ENCODE measurements around the gene KRTAP4-6. TPM values are rescaled to one million over a fixed set of nuclear protein-coding genes. Genes with fewer than 3 reads are reported as not detected.
"Not testable (repeated sequence)": the region's sequence is repeated elsewhere in the genome, so short reads cannot be mapped to it uniquely, and the experiment has no call there.

The KRTAP4-6 gene
- total and polyA plus RNA-seq, 4 donors = not detected

DNA sequence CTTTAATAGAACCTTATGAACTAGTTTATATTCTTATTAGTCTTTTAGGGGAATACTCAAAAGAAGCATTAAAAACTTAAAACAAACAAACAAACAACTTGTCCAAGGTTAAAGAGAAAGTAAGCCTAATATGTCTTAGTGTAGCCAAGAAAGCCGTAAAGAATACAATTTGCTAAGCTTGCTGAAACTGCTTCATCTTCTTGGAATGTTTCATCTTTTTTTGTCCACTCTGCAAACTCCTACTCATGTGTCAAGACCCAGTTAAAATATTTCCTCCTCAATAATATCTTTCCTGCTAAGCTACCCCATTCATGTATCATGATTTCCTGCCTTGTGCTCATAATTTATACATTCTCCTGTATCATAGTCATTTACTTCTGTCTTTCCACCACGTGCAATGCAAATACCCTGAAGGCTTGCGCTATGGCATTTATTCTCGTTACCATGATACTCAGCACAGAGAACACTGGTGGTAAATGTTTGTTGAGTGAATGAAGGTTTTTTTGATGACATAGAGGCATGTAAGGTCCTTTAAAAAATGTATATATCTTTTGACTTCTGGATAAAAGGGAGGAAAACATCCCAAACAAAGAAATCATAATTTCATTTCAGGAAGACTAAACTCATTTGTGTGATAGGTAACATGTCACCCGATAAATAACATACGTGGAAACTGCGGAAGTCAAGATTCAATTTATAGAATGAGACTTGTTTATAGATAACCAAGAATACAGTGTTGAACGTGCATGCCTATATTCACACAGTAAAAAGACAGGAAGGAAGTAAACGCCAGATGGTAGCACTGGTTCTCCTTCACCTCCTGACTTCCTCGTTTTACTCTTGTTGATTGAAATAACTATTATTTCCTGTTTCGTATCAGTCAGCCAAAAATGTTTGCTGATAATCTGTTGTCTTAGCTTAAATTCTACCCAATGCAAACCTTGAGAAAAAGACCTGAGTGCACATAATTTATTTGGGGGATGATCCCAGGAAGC is 20.4 kb downstream of the KRTAP4-6 start:
- ATAC-seq (ENCODE audit: low FRiP score); H3K27ac ChIP-seq (ENCODE audit: low read depth in 1 of 2, low read length in 2 of 2); DNase-seq; H3K4me3 ChIP-seq (ENCODE audit: low read length in 2 of 2); H3K4me1 ChIP-seq (ENCODE audit: control insufficient read depth in 1 of 2, insufficient read depth in 2 of 2, low read length in 2 of 2); H3K9me3 ChIP-seq (ENCODE audit: control insufficient read depth, low read length); intact Hi-C loops (cut with DNase I); H3K36me3 ChIP-seq (ENCODE audit: control insufficient read depth in 1 of 2, insufficient read depth in 2 of 2, low read length in 1 of 2); H3K27me3 ChIP-seq (ENCODE audit: control insufficient read depth in 1 of 2, insufficient read depth in 2 of 2, low read length in 1 of 2): not testable (repeated sequence)
- WGBS, 2 donors = 58 to 64% methylated on average over 11 of the region's 11 CpGs

DNA sequence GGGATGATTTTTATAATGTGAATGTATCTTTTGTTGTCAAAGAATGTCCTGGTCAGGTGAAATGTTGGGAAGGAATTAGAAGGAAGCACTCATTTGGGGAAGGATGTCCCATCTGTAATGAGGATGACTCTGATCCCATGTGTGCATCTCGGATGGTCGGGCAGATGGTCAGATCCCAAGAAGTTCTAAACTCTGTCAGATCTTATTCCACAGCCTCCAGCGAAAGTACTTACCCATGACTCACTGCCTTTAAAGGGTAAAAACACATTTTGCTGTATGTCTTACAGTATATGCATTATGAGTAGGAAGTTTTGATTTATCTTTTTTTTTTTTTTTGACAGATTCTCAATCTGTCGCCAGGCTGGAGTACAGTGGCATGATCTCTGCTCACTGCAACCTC is 21.6 kb downstream of the KRTAP4-6 start:
- Histone ChIP-seq H3K36me3 (ENCODE audit: control insufficient read depth in 1 of 2, insufficient read depth in 2 of 2, low read length in 1 of 2) (no peaks in the 10 kb centered on the region), H3K4me3 (ENCODE audit: low read length in 2 of 2) (no peak overlapping the region), H3K4me1 (ENCODE audit: control insufficient read depth in 1 of 2, insufficient read depth in 2 of 2, low read length in 2 of 2) (no peaks in the 10 kb centered on the region), H3K9me3 (ENCODE audit: control insufficient read depth, low read length) (no peaks in the 10 kb centered on the region), H3K27ac (ENCODE audit: low read depth in 1 of 2, low read length in 2 of 2) (no peak overlapping the region), H3K27me3 (ENCODE audit: control insufficient read depth in 1 of 2, insufficient read depth in 2 of 2, low read length in 1 of 2) (no peaks in the 10 kb centered on the region)
- intact Hi-C loops (cut with DNase I) = no loop called here
- no peak for DNase-seq
- 83% methylated on average over 4 of the region's 4 CpGs for WGBS, 2 donors
- no peak for ATAC-seq (ENCODE audit: low FRiP score)

DNA sequence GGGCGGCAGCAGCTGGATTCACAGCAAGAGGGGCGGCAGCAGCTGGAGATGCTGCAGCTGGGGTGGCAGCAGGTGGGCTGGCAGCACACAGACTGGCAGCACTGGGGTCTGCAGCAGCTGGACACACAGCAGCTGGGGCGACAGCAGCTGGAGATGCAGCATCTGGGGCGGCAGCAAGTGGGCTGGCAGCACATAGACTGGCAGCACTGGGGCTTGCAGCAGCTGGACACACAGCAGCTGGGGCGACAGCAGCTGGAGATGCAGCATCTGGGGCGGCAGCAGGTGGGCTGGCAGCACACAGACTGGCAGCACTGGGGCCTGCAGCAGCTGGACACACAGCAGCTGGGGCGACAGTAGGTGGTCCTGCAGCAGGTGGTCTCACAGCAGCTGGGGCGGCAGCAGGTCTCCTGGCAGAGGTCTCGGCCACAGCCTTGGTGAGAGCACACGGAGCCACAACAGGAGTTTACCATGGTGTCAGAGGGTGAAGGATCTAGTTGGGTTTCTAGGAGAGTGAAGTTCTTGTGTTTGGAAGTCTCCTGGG is 22.4 kb downstream of the KRTAP4-6 start, which contains the start of gene KRTAP4-11:
KRTAP4-11 (minus strand) TSS at position 528 of the 541 bp plus-strand sequence; CDS start at position 470, 58 bp downstream.
- H3K27me3 ChIP-seq (ENCODE audit: control insufficient read depth in 1 of 2, insufficient read depth in 2 of 2, low read length in 1 of 2); DNase-seq; H3K4me1 ChIP-seq (ENCODE audit: control insufficient read depth in 1 of 2, insufficient read depth in 2 of 2, low read length in 2 of 2); ATAC-seq (ENCODE audit: low FRiP score); H3K27ac ChIP-seq (ENCODE audit: low read depth in 1 of 2, low read length in 2 of 2); H3K9me3 ChIP-seq (ENCODE audit: control insufficient read depth, low read length); H3K36me3 ChIP-seq (ENCODE audit: control insufficient read depth in 1 of 2, insufficient read depth in 2 of 2, low read length in 1 of 2); H3K4me3 ChIP-seq (ENCODE audit: low read length in 2 of 2); intact Hi-C loops (cut with DNase I): not testable (repeated sequence)
- WGBS, 2 donors = 63 to 75% methylated on average over 9 to 10 of the region's 10 CpGs

DNA sequence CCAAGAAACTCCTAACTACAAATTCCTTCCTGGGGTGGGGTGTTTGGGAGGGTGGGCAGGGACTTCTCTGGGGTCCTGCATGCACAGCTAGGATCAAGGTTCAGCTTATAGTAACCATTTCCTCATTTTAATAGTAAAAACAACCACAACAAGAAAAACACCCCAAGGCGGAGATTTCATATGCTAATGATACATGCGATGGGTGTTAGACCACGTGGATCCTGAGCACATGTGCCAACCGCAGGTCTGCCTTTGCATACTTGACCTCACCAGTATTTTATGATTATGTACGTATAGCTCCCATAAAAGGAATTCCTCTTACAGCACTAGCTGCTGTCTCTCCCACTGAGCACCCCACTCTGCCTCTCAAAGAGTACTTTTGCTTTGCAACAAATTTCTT is 24.0 kb downstream of the KRTAP4-6 start:
- no peak for ATAC-seq (ENCODE audit: low FRiP score)
- 34 to 54% methylated on average over 5 of the region's 5 CpGs for WGBS, 2 donors
- intact Hi-C loops (cut with DNase I) = no loop called here

DNA sequence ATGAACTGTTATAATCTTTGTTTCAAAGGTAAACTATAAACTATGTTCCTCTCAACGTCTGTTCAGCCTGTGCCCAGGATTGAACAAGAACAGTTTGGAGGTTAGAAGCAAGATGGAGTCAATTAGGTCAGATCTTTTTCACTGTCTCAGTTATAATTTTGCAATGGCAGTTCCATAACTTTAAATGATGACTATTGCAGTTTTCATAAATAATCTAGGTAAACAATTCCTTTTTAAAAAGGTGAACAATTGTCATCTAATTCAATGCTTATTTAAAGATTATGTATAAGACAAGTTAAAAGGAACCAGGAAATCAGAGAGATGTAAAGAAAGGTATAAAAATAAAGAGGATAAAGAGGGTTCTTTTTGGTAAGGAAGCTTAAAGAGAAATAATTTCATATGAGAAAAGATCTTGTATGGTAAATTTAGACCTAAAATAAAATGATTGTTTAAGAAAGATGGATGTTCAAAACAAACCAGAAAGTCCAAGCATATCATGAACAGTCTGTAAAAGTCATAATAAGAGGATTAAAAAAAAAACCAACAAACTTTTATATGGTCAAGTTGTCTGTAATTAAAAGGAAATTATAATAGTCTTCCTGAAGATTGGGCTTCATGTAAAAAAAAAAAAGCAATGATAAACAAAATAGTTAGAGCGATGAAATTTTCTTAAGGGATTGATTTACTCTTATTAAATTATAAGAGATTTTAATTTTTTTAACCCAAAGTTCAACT is 29.0 kb downstream of the KRTAP4-6 start:
- ATAC-seq (ENCODE audit: low FRiP score) (no peak), DNase-seq (no peak)
- Histone ChIP-seq H3K4me3 (ENCODE audit: low read length in 2 of 2) (no peak overlapping the region), H3K27ac (ENCODE audit: low read depth in 1 of 2, low read length in 2 of 2) (no peak overlapping the region), H3K4me1 (ENCODE audit: control insufficient read depth in 1 of 2, insufficient read depth in 2 of 2, low read length in 2 of 2) (no peaks in the 10 kb centered on the region), H3K9me3 (ENCODE audit: control insufficient read depth, low read length) (peaks cover 1% of the 10 kb centered on the region), H3K27me3 (ENCODE audit: control insufficient read depth in 1 of 2, insufficient read depth in 2 of 2, low read length in 1 of 2) (no peaks in the 10 kb centered on the region), H3K36me3 (ENCODE audit: control insufficient read depth in 1 of 2, insufficient read depth in 2 of 2, low read length in 1 of 2) (no peaks in the 10 kb centered on the region)
- intact Hi-C loops (cut with DNase I) = no loop called here
- WGBS, 2 donors = 71 to 76% methylated on average over 2 of the region's 2 CpGs

More for the DNA sequence above, 24.0 kb downstream of the KRTAP4-6 start:
- Histone ChIP-seq H3K9me3 (ENCODE audit: control insufficient read depth, low read length) (no peaks in the 10 kb centered on the region), H3K36me3 (ENCODE audit: control insufficient read depth in 1 of 2, insufficient read depth in 2 of 2, low read length in 1 of 2) (no peaks in the 10 kb centered on the region), H3K27me3 (ENCODE audit: control insufficient read depth in 1 of 2, insufficient read depth in 2 of 2, low read length in 1 of 2) (no peaks in the 10 kb centered on the region), H3K4me1 (ENCODE audit: control insufficient read depth in 1 of 2, insufficient read depth in 2 of 2, low read length in 2 of 2) (no peaks in the 10 kb centered on the region), H3K4me3 (ENCODE audit: low read length in 2 of 2) (no peak overlapping the region), H3K27ac (ENCODE audit: low read depth in 1 of 2, low read length in 2 of 2) (no peak overlapping the region)
- no peak for DNase-seq

DNA sequence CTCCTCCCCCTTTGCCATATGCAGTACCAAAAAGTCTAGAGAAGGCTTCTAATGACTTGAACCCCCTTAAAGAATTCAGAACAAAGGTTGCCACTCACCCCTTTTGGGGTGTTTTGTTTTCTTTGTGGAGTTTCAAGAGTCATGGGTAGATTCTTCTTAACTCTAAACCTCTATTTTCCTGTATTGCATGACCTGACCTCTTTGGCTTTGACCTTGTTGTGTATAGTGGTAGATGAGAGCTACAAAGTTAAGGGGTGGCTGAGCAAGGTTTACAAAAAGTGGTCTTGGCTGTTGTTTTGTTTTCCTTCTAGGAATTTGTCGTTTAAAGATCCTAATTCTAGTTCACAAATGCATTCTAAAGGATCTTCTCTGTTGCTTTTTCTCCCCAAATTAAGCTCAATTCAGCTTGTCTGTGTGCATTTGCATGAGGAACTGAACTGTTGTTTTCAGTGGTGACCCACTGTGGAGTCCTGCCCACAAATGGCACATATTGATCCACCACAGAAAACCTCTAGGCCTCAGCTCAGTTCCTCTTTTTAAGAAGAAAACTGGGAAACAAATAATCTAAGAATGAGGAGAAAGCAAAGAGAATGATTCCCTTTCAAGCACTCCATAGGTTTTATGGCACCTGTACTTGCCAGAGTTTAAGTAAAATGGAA is 31.5 kb downstream of the KRTAP4-6 start:
- not testable (repeated sequence) for H3K27ac ChIP-seq (ENCODE audit: low read depth in 1 of 2, low read length in 2 of 2)

DNA sequence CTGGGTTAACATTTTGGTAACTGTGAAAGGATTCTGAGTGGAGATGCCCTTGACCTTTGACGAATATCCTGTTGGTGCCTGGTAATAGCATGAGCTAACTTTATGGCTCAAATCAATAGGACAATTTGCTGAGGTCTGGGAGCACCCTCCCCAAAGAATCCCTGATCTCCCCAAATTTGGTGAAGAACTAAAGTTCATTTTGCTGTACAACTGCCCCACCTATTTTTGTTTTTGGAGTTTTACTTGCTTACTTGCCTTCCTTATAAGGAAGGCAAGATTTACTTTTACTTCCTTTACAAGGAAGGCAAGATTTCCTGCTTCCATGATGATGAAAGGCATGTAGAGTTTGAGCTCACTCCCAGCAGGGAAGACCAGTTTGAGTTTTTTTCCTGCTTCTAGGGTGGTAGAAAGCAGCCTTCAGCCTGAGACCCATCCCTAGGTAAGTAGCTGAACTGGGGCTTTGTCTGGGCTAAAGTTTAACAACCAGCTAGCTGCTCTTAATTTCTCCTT is 32.3 kb downstream of the KRTAP4-6 start:
- Histone ChIP-seq H3K36me3 (ENCODE audit: control insufficient read depth in 1 of 2, insufficient read depth in 2 of 2, low read length in 1 of 2) (no peaks in the 10 kb centered on the region), H3K4me1 (ENCODE audit: control insufficient read depth in 1 of 2, insufficient read depth in 2 of 2, low read length in 2 of 2) (no peaks in the 10 kb centered on the region), H3K9me3 (ENCODE audit: control insufficient read depth, low read length) (peaks cover 1% of the 10 kb centered on the region), H3K27ac (ENCODE audit: low read depth in 1 of 2, low read length in 2 of 2) (no peak overlapping the region), H3K27me3 (ENCODE audit: control insufficient read depth in 1 of 2, insufficient read depth in 2 of 2, low read length in 1 of 2) (no peaks in the 10 kb centered on the region), H3K4me3 (ENCODE audit: low read length in 2 of 2) (no peak overlapping the region)
- DNase-seq (no peak), ATAC-seq (ENCODE audit: low FRiP score) (no peak)
- 63 to 69% methylated on average over 1 of the region's 1 CpG for WGBS, 2 donors
- intact Hi-C loops (cut with DNase I) = no loop called here

More for the DNA sequence above, 31.5 kb downstream of the KRTAP4-6 start:
- H3K9me3 ChIP-seq (ENCODE audit: control insufficient read depth, low read length); ATAC-seq (ENCODE audit: low FRiP score); intact Hi-C loops (cut with DNase I); H3K27me3 ChIP-seq (ENCODE audit: control insufficient read depth in 1 of 2, insufficient read depth in 2 of 2, low read length in 1 of 2); H3K4me3 ChIP-seq (ENCODE audit: low read length in 2 of 2); DNase-seq; H3K36me3 ChIP-seq (ENCODE audit: control insufficient read depth in 1 of 2, insufficient read depth in 2 of 2, low read length in 1 of 2); H3K4me1 ChIP-seq (ENCODE audit: control insufficient read depth in 1 of 2, insufficient read depth in 2 of 2, low read length in 2 of 2): not testable (repeated sequence)
- WGBS, 2 donors = 0 to 17% methylated on average over 1 of the region's 1 CpG

DNA sequence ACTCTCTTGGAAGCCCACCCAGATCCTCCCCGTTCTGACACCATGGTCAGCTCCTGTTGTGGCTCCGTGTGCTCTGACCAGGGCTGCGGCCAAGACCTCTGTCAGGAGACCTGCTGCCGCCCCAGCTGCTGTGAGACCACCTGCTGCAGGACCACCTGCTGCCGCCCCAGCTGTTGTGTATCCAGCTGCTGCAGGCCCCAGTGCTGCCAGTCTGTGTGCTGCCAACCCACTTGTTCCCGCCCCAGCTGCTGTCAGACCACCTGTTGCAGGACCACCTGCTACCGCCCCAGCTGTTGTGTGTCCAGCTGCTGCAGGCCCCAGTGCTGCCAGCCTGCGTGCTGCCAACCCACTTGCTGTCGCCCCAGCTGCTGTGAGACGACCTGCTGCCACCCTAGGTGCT is 35.0 kb downstream of the KRTAP4-6 start, which contains the start of gene KRTAP4-9:
KRTAP4-9 (plus strand) TSS at position 43 of the 400 bp plus-strand sequence; CDS start at position 43, 0 bp downstream.
- H3K27ac ChIP-seq (ENCODE audit: low read depth in 1 of 2, low read length in 2 of 2); H3K9me3 ChIP-seq (ENCODE audit: control insufficient read depth, low read length); DNase-seq; H3K36me3 ChIP-seq (ENCODE audit: control insufficient read depth in 1 of 2, insufficient read depth in 2 of 2, low read length in 1 of 2); H3K4me1 ChIP-seq (ENCODE audit: control insufficient read depth in 1 of 2, insufficient read depth in 2 of 2, low read length in 2 of 2); H3K4me3 ChIP-seq (ENCODE audit: low read length in 2 of 2); H3K27me3 ChIP-seq (ENCODE audit: control insufficient read depth in 1 of 2, insufficient read depth in 2 of 2, low read length in 1 of 2); intact Hi-C loops (cut with DNase I); ATAC-seq (ENCODE audit: low FRiP score): not testable (repeated sequence)
- 49 to 64% methylated on average over 8 to 10 of the region's 10 CpGs for WGBS, 2 donors

Data from aorta (tissue), 5 donors.